NCI-H774 (cell line): Measurements from ENCODE around the gene FCHSD1.

ENCODE experiments used
- DNase-seq: peaks from one replicate; lab custom pipeline; 2025; lab: John Stamatoyannopoulos, UW

Gene FCHSD1

GRCh38 chr5:141650851-141651727 is at the start of gene FCHSD1:
Gene FCHSD1, minus strand, starts transcription at chr5:141651418. Its CDS starts 50 bp downstream, at chr5:141651368.
- peak; percentile 57 for DNase-seq

- DNase-seq = no peak
Observed at GRCh38 chr5:141697586-141697985, 46.4 kb upstream of the FCHSD1 start.

- no peak for DNase-seq
Observed at GRCh38 chr5:141696431-141696830, 45.2 kb upstream of the FCHSD1 start.

GRCh38 chr5:141695627-141696215 is 44.5 kb upstream of the FCHSD1 start:
- peak; percentile 51 for DNase-seq

- DNase-seq = no peak
Observed at GRCh38 chr5:141694479-141694878, 43.3 kb upstream of the FCHSD1 start.

GRCh38 chr5:141692919-141693725 is 41.9 kb upstream of the FCHSD1 start:
- no peak for DNase-seq

GRCh38 chr5:141692533-141692888 is 41.3 kb upstream of the FCHSD1 start:
- no peak for DNase-seq

- DNase-seq = peak; percentile 65
Observed at GRCh38 chr5:141691867-141692532, 40.8 kb upstream of the FCHSD1 start.

- DNase-seq = no peak
Observed at GRCh38 chr5:141691286-141691866, 40.2 kb upstream of the FCHSD1 start.

- no peak for DNase-seq
Observed at GRCh38 chr5:141686648-141687416, 35.6 kb upstream of the FCHSD1 start.

GRCh38 chr5:141685591-141685990 is 34.4 kb upstream of the FCHSD1 start:
- no peak for DNase-seq

GRCh38 chr5:141683596-141684141 is 32.5 kb upstream of the FCHSD1 start:
- no peak for DNase-seq

- DNase-seq = no peak
Observed at GRCh38 chr5:141681695-141682641, 30.8 kb upstream of the FCHSD1 start, which contains the start of gene ARAP3. Gene ARAP3, minus strand, starts transcription at chr5:141682230. Its CDS starts 1,744 bp downstream, at chr5:141680486.

- DNase-seq = no peak
Observed at GRCh38 chr5:141681295-141681694, 30.1 kb upstream of the FCHSD1 start.

- no peak for DNase-seq
Observed at GRCh38 chr5:141680751-141681201, 29.6 kb upstream of the FCHSD1 start.

GRCh38 chr5:141680178-141680577 is 29.0 kb upstream of the FCHSD1 start:
- DNase-seq = no peak

- no peak for DNase-seq
Observed at GRCh38 chr5:141677415-141677814, 26.2 kb upstream of the FCHSD1 start.

- no peak for DNase-seq
Observed at GRCh38 chr5:141675672-141676071, 24.5 kb upstream of the FCHSD1 start.

GRCh38 chr5:141674747-141675146 is 23.5 kb upstream of the FCHSD1 start:
- DNase-seq = no peak
